Upper lobe of left lung (tissue), 6 donors: ENCODE measurements around the gene WNK1. TPM values are rescaled to one million over a fixed set of nuclear protein-coding genes. Genes with fewer than 3 reads are reported as not detected.

Experiments used
- ATAC-seq, 2 donors: fragments of 200-7000 bp; cut with Tn5 transposase; one replicate each; pipeline ENCODE4 v1.9.1; 2022; ENCODE audit warnings: mild to moderate bottlenecking in 2 of 2, moderate library complexity in 2 of 2; ENCODE audit not compliant: low FRiP score in 2 of 2
- DNase-seq, 2 donors: peaks; one replicate each; pipeline ENCODE4 v3.0.0-alpha.2; 2019 to 2020
- H3K27ac ChIP-seq, 4 donors: fragments of 200-600 bp; sonication (generic); one replicate each; pipeline ENCODE4 v1.5.1; 2016 to 2019
- H3K27me3 ChIP-seq, 4 donors: fragments of 200-600 bp; sonication (generic); one replicate each; pipeline ENCODE4 v1.5.1; 2017 to 2019
- H3K36me3 ChIP-seq, 4 donors: fragments of 200-600 bp; sonication (generic); one replicate each; pipeline ENCODE4 v1.5.1; 2016 to 2019
- H3K4me1 ChIP-seq, 4 donors: fragments of 200-600 bp; sonication (generic); one replicate each; pipeline ENCODE4 v1.5.1; 2018 to 2019
- H3K4me3 ChIP-seq, 4 donors: fragments of 200-600 bp; sonication (generic); one replicate each; pipeline ENCODE4 v1.5.1; 2017 to 2019; ENCODE audit warnings: mild to moderate bottlenecking in 2 of 4, moderate library complexity in 1 of 4
- H3K9me3 ChIP-seq, 4 donors: fragments of 200-600 bp; sonication (generic); one replicate each; pipeline ENCODE4 v1.5.1; 2018 to 2019
- CTCF ChIP-seq, 6 experiments: fragments of 450-650 bp in 4 of 6; fragments of 200-600 bp in 2 of 6; sonication (generic) in 2 of 6; IDR thresholded peaks; one replicate each; pipeline ENCODE4 v1.5.1; 2016 to 2019; ENCODE audit warnings: antibody characterized with exemption in 6 of 6
- EP300 ChIP-seq, 4 donors: sonication (generic); formaldehyde crosslinking; IDR thresholded peaks; one replicate each; pipeline ENCODE4 v1.5.1; 2017; ENCODE audit warnings: antibody characterized with exemption in 4 of 4, control low read depth in 2 of 4
- POLR2A ChIP-seq, 4 donors: fragments of 450-650 bp; IDR thresholded peaks; one replicate each; pipeline ENCODE4 v1.5.1; 2016 to 2017; ENCODE audit warnings: antibody characterized with exemption in 4 of 4, mild to moderate bottlenecking in 2 of 4
- POLR2AphosphoS5 ChIP-seq, 2 donors: sonication (generic); formaldehyde crosslinking; IDR thresholded peaks; one replicate each; pipeline ENCODE4 v1.5.1; 2017; ENCODE audit warnings: antibody characterized with exemption in 2 of 2
- WGBS, 2 donors: methylation state at CpG; one replicate each; pipeline ENCODE4 v1.1.5; 2017 to 2018; 5-methylcytosine and 5-hydroxymethylcytosine counted together
- small RNA-seq, 4 donors: library from RNA; depleted of rRNA; stranded (forward); fragments of <200 nt; gene quantifications; one replicate each; pipeline ENCODE3, GENCODE V24; 2016
- total RNA-seq, 6 donors: library from RNA; depleted of rRNA in 4 of 6; stranded (reverse); fragments of >200 nt in 4 of 6; gene quantifications; one replicate each; pipeline versions ENCODE4 v1.1.0 to v1.2.1, GENCODE V29; 2016 to 2021
- donor health status: DM: no; HTN: no; CAD: no; lungs with moderate emphysema.
- donor health status: DM: no; HTN: yes; CAD: no; lungs with severe emphysema.

Gene WNK1
- total RNA-seq, 6 donors from 2014 or later: 184 to 288 (median 245) TPM

GRCh38 chr12:953776-954175 lies 201.4 kb downstream of the WNK1 start:
- Histone ChIP-seq H3K36me3 (no peaks in the 10 kb centered on the region), H3K4me3 (no peak overlapping the region), H3K9me3 (no peaks in the 10 kb centered on the region), H3K27me3 (no peaks in the 10 kb centered on the region), H3K27ac (no peak overlapping the region), H3K4me1 (peaks cover 0 to 7% (median 3%) of the 10 kb centered on the region in 4 donors)
- TF ChIP-seq POLR2AphosphoS5 (IDR thresholded peaks at IDR 0.05) (no peak), EP300 (IDR thresholded peaks at IDR 0.05) (no peak), POLR2A (IDR thresholded peaks at IDR 0.05) (no peak), CTCF (IDR thresholded peaks at IDR 0.05) (no peak)
- WGBS, 2 donors: 74 to 82% methylated on average over 7 of the region's 7 CpGs
- DNase-seq (no peak), ATAC-seq (no peak)

- H3K36me3 ChIP-seq: no peaks in the 10 kb centered on the region
- DNase-seq (no peak), ATAC-seq (no peak)
- no peak for TF ChIP-seq CTCF (IDR thresholded peaks at IDR 0.05)
- no peak for TF ChIP-seq EP300 (IDR thresholded peaks at IDR 0.05)
- TF ChIP-seq POLR2A (IDR thresholded peaks at IDR 0.05): no peak
- TF ChIP-seq POLR2AphosphoS5 (IDR thresholded peaks at IDR 0.05): no peak
- no peak overlapping the region for H3K4me3 ChIP-seq
- no peaks in the 10 kb centered on the region for H3K27me3 ChIP-seq
- no peaks in the 10 kb centered on the region for H3K9me3 ChIP-seq
- peaks cover 0 to 5% (median 2%) of the 10 kb centered on the region in 4 donors for H3K4me1 ChIP-seq
- H3K27ac ChIP-seq: no peak overlapping the region
Measured at GRCh38 chr12:954741-955140, 202.4 kb downstream of the WNK1 start.

- no peak overlapping the region for H3K4me3 ChIP-seq
- no peaks in the 10 kb centered on the region for H3K4me1 ChIP-seq
- no peak overlapping the region for H3K27ac ChIP-seq
- H3K36me3 ChIP-seq: no peaks in the 10 kb centered on the region
- no peaks in the 10 kb centered on the region for H3K9me3 ChIP-seq
- DNase-seq (no peak), ATAC-seq (no peak)
- no peaks in the 10 kb centered on the region for H3K27me3 ChIP-seq
- TF ChIP-seq POLR2AphosphoS5 (IDR thresholded peaks at IDR 0.05): no peak
- TF ChIP-seq EP300 (IDR thresholded peaks at IDR 0.05): no peak
- TF ChIP-seq POLR2A (IDR thresholded peaks at IDR 0.05): no peak
- TF ChIP-seq CTCF (IDR thresholded peaks at IDR 0.05): no peak
- WGBS, 2 donors: 92% methylated on average over 6 of the region's 6 CpGs
Measured at GRCh38 chr12:955939-956338, 203.6 kb downstream of the WNK1 start.

- TF ChIP-seq EP300 (IDR thresholded peaks at IDR 0.05) (no peak), CTCF (IDR thresholded peaks at IDR 0.05) (no peak), POLR2AphosphoS5 (IDR thresholded peaks at IDR 0.05) (no peak), POLR2A (IDR thresholded peaks at IDR 0.05) (no peak)
- Histone ChIP-seq H3K9me3 (no peaks in the 10 kb centered on the region), H3K4me1 (no peaks in the 10 kb centered on the region), H3K4me3 (no peak overlapping the region), H3K27ac (no peak overlapping the region), H3K27me3 (no peaks in the 10 kb centered on the region), H3K36me3 (no peaks in the 10 kb centered on the region)
- ATAC-seq (peak in 1 of 2 donors; percentile 24), DNase-seq (no peak)
- 60 to 62% methylated on average over 7 of the region's 8 CpGs for WGBS, 2 donors
Measured at GRCh38 chr12:958588-959123, 206.3 kb downstream of the WNK1 start.

Small RNA genes within 50 kb of the gene (small RNA-seq; reads per million reads assigned to genes)
- gene RNU4ATAC16P: 0 reads per million in 4 donors

Other genes with a start within 250 kb of the WNK1 start
- gene NINJ2, start 89.1 kb upstream of the WNK1 start, total RNA-seq: 10 to 100 TPM; 15.6 to 73.3 (median 36.2) TPM
- 10 to 100 TPM in 5 of 6 donors, 1 to 10 TPM in 1; 8.2 to 59.7 (median 14.9) TPM for gene RAD52, start 197.1 kb downstream of the WNK1 start, total RNA-seq
- 100 to 1,000 TPM in 1 of 6 donors, 10 to 100 TPM in 5; 37.7 to 158 (median 60.1) TPM for gene ERC1, start 238.6 kb downstream of the WNK1 start, total RNA-seq